Measurements from ENCODE around the gene OR11A1.

OR11A1 gene

DNA sequence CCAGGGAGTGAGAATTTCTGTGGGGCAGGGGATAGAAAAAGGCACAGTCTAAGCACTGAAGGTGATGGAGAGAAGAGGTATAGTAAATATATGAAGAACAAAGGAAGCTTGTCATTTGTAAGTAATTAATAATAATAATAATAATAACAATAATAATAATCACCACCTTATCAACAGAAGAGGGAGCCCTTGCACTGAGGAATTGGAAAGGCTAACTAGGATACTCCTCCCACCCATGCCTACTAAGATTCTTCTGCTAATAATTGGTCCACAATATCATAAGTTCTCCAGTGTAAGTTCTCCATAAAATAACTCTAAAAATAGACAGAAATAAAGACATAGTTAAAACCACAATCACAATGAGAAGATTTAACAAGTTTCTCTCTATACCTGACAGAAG is 80.9 kb downstream of the OR11A1 start:
- Mint-ChIP-seq H3K36me3 (ENCODE audit: low read depth) (no peaks in the 10 kb centered on the region), H3K9me3 (no peaks in the 10 kb centered on the region), H3K27ac (no peak overlapping the region), H3K4me3 (no peak overlapping the region), H3K27me3 (peaks cover 28% of the 10 kb centered on the region), H3K4me1 (ENCODE audit: low read depth) (no peaks in the 10 kb centered on the region)
